ENCODE measurements around the gene AJM1.

Gene AJM1

DNA sequence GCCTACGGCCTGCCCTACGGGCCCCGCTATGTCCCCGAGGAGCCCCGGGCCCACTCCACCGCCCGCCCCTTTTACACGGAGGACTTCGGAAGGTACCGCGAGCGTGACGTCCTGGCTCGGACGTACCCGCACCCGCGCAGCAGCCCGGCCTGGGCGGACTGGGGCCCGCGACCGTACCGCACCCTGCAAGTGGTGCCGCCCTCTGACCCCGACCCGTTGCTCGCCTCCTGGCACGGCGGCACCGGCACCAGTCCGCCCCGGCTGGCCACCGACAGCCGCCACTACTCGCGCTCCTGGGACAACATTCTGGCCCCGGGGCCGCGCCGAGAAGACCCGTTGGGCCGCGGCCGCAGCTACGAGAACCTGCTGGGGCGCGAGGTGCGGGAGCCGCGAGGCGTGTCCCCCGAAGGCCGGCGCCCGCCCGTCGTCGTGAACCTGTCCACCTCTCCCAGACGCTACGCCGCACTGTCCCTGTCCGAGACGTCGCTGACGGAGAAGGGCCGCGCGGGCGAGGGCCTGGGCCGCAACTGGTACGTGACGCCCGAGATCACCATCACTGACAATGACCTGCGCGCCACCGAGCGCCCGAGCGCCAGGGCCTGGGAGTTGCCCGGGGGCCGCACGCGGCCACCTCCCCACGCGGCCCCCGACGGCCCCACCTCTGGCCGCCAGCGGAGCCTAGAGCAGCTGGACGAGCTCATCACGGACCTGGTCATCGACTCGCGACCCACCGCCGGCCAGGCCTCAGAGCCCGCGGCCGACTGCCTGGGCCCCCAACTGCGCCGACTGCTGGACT is 3.4 kb downstream of the AJM1 start:
- no peak for DNase-seq

GRCh38 chr9:136846376-136847087 is 4.3 kb downstream of the AJM1 start:
- DNase-seq = peak; percentile 38

GRCh38 chr9:136847088-136847825 is 5.0 kb downstream of the AJM1 start:
- peak; percentile 92 for DNase-seq

- DNase-seq = peak; percentile 88
Measured at GRCh38 chr9:136847826-136848392, 5.6 kb downstream of the AJM1 start.

GRCh38 chr9:136848393-136849037 is 6.2 kb downstream of the AJM1 start:
- DNase-seq = peak; percentile 87

DNA sequence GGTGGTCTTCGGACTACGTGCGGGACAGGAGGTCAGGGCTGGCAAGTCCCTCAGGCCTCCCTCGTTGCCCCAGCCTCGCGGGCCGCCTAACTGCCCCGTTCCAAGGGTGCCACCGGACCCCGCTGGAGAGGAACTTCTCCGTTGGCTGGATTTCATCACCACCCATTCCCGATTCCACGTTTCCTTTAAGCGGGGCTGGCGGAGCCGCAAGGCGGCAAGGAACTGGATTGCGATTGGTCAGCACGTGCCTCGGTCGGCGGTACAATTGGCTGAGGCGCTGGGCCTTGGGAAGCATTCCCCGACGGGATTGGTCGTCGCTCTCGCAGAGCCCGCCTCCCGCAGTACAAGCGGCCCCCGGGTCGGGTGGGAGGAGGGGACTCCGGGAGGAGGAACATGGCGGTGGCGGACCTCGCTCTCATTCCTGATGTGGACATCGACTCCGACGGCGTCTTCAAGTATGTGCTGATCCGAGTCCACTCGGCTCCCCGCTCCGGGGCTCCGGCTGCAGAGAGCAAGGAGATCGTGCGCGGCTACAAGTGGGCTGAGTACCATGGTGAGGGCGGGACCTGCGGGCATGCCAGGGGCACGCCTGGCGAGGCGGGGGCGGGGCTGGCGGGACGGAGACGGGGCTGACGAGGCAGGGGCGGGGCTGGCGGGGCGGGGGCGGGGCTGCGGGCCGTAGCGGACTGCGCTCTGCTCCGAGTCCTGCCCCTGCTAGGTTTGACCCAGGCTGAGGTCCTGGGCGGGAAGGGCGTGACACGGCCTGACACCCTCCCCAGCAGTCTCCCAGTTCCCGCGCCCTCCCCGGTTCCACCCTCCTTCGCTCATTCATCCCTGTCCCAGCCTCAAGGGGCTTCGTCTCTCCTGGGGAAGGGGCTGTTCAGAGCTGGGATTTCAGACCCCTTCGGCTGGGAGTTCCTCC is 7.0 kb downstream of the AJM1 start, which contains the start of gene PHPT1:
PHPT1 (plus strand) TSS at position 372 of the 922 bp plus-strand sequence; CDS start at position 394, 22 bp downstream.
- DNase-seq = peak; percentile 99

DNA sequence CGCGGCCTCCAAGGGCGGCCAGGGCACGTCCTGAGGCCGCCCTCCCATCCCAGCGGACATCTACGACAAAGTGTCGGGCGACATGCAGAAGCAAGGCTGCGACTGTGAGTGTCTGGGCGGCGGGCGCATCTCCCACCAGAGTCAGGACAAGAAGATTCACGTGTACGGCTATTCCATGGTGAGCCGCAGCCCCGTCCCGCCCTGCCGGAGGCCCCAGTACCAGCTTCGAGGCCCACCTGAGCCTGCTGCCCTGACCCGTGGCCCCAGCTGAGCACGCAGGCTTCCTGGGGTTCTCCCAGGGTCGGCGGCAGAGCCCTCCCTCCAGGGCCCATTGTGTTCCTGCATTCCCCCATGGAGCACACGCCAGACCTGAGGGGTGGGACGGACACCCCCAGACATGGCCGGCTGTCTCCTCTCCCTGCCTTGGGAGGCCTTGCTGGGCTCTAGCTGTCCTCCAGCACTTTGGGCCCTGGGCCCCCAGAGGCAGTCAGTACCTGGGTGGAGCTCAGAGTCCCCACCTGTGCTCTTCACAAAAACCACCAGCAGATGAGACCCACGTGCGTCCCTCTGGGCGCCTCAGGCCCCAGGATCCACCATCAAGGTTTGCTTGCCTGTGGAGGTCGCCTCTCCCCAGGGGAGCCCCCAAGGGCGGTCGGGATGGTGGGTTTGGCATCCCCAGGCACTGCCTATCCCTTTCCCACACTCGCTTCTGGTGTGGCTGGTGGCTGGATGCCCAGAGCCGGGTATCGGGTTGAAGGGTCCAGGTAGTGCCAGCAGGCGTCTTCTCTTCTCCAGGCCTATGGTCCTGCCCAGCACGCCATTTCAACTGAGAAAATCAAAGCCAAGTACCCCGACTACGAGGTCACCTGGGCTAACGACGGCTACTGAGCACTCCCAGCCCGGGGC is 7.9 kb downstream of the AJM1 start:
- DNase-seq = no peak

DNA sequence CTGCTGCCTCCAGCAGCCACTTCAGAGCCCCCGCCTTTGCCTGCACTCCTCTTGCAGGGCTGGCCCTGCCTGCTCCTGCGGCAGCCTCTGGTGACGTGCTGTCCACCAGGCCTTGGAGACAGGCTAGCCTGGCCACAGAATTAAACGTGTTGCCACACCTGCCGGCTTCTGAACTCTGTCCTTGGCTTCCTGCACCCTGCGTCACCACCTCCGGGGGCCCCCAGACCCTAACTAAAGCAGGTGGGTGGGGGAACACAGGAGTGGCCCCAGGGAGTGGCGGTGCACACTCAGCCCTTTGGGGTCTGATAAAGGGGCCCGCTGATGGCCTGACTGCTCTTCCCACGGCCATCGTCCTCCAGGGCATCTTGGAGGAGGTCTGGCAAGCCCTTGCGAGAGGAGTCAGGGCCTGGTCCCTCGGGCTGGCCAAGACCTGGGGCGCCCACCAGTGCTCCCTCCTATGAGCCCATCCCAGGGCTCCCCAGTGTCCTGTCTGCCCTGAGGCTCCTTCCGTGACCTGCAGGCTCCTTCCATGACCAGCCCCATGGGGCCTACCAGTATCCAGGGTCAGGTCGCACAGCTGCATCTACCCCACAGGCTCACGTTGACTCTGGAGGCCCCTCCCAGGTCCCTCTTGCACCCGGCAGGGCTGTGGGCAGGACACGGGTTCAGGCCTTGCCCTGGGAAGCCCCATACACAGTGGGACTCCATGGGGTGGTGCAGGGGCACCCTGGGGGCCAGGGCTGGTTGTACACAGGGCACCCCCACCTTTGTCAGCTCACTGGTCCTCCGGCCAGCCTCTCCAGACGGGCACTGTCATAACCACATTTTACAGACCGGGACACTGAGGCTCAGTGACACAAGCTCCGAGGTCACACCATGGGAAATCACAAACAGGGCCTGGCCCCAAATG is 8.8 kb downstream of the AJM1 start:
- no peak for DNase-seq

DNA sequence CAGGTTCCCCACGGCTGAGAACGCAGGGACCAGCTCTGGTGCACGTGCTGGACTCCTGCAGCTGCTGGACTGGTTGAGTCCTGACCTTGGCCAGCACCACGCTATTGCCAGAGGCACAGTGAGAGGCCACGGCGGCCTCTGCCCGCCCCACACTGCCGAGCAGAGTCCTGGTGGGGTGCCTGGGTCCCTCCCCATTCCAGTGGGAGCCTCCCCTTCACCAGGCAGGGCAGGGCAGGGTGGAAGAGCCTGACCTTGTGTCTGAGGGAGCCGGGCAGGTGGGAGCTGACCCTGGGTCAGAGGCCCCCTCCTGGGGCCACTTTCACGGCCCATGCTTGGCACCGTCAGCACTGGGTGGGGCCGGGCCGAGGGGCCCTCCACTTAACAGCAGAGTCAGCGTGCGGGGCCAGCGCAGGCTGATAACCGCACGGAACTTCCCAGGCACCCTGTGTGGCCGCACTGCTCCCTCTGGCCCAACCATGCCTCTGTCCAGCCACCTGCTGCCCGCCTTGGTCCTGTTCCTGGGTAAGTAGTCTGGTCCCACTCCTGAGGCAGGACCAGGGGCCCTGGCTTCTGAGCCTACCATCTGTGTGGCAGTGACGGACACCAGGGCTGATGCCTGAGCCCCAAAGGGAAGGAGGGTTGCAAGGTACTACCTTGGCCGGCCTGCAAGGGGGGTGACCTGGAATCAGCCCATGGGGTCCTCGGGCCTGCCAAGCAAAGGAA is 9.8 kb downstream of the AJM1 start, which contains the start of gene MAMDC4:
MAMDC4 (plus strand) TSS at position 406 of the 723 bp plus-strand sequence; CDS start at position 477, 71 bp downstream.
- no peak for DNase-seq

- no peak for DNase-seq
Measured at GRCh38 chr9:136852664-136853595, 10.7 kb downstream of the AJM1 start.

GRCh38 chr9:136853596-136854112 is 11.4 kb downstream of the AJM1 start:
- DNase-seq = no peak

- no peak for DNase-seq
Measured at GRCh38 chr9:136854113-136854841, 12.0 kb downstream of the AJM1 start.

GRCh38 chr9:136854842-136855460 is 12.7 kb downstream of the AJM1 start:
- no peak for DNase-seq

DNA sequence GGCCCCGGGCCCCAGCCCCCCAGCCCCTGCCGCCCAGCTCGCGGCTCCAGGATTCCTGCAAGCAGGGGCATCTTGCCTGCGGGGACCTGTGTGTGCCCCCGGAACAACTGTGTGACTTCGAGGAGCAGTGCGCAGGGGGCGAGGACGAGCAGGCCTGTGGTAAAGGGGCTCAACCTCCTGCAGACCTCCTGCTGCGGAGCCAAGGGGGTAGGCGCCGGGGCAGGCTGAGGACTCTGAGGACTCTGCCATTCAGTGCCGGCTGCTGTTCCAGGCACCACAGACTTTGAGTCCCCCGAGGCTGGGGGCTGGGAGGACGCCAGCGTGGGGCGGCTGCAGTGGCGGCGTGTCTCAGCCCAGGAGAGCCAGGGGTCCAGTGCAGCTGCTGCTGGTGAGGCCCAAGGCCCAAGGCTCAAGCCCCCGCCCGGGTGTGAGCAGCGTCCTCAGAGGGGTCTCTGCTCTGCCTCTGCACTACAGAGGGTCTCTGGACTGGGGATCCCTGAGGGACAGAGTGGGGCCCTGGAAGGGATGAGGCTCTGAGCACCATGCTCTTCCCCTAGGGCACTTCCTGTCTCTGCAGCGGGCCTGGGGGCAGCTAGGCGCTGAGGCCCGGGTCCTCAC is 13.3 kb downstream of the AJM1 start:
- DNase-seq = no peak

- DNase-seq = no peak
Measured at GRCh38 chr9:136856079-136856476, 13.8 kb downstream of the AJM1 start.
